ENCODE measurements around the gene TMC1.

DNA sequence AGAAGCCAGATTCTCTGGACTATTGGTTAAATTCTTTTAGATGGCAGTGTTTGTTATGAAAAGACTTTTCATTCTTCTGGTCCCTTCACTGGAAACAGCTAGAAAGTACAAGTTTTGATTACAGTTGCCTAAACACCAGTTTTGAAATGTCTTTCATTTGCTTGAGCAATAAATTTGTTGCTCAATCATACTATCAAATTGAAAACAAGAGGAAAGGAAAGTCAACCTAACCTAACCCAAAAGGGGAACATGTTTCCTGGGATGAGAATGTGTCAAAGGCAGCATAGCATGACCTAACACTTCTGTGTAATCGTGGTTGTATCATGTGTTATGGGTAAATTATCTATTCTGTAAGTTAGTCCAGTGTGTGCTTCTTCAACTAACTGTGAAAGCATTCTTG is 213.2 kb downstream of the TMC1 start:
- TF ChIP-seq, protein P1, sequence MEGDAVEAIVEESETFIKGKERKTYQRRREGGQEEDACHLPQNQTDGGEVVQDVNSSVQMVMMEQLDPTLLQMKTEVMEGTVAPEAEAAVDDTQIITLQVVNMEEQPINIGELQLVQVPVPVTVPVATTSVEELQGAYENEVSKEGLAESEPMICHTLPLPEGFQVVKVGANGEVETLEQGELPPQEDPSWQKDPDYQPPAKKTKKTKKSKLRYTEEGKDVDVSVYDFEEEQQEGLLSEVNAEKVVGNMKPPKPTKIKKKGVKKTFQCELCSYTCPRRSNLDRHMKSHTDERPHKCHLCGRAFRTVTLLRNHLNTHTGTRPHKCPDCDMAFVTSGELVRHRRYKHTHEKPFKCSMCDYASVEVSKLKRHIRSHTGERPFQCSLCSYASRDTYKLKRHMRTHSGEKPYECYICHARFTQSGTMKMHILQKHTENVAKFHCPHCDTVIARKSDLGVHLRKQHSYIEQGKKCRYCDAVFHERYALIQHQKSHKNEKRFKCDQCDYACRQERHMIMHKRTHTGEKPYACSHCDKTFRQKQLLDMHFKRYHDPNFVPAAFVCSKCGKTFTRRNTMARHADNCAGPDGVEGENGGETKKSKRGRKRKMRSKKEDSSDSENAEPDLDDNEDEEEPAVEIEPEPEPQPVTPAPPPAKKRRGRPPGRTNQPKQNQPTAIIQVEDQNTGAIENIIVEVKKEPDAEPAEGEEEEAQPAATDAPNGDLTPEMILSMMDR (IDR thresholded peaks at IDR 0.05) = no peak
- TF ChIP-seq EZH2 (IDR thresholded peaks at IDR 0.05) = no peak
- no peak for TF ChIP-seq EZH2phosphoT487 (IDR thresholded peaks at IDR 0.05)

All from neural progenitor cell (in vitro differentiated cells).